ENCODE results near the gene ERGIC1. TPM values are rescaled to one million over a fixed set of nuclear protein-coding genes. Genes with fewer than 3 reads are reported as not detected.

The ERGIC1 gene
- total and polyA plus RNA-seq, 10 of the 15 experiments (the other 5 are each of a cell fraction or from before 2014, with no cell fraction given), result 8.8 to 104 (median 76.3) TPM

DNA sequence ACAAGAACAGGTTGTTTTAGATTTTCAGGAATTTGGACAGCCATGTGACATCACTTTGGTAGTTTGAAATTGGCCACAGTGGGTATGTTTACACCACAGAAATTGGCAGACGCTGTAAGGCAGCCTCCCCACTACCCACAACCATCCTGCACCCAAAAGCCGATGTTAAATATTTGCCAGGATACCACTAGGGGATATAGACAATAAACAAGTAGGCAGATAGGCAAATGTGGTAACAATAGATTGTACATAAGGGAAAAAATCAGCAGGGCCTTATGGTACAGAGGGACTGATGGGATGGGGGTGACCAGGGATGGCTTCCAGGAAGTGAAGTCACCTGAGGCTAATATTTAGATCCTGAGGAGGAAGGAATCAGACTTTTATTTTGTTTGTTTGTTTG lies 31.9 kb upstream of the ERGIC1 start:
- ChIA-PET SMC1A (ENCODE audit: uncharacterized antibody, unreplicated experiment) (no interaction called here), RAD21 (ENCODE audit: unreplicated experiment) (no interaction called here), POLR2A (no interaction called here), CTCF (no interaction called here)
- in situ Hi-C loops (cut with MboI), result no loop called here
- Histone ChIP-seq H3K36me3 (ENCODE audit: control insufficient read depth in 2 of 2, insufficient read depth in 2 of 2, low read length in 1 of 2) (no peaks in the 10 kb centered on the region), H3K79me2 (ENCODE audit: control insufficient read depth, insufficient read depth, low read length) (no peaks in the 10 kb centered on the region), H2AFZ (ENCODE audit: control insufficient read depth, low read depth, low read length) (no peak overlapping the region), H3K9me3 (replicated peaks; ENCODE audit: control insufficient read depth, insufficient read depth, low read length) (no peaks in the 10 kb centered on the region), H3K4me2 (ENCODE audit: control insufficient read depth, insufficient read depth) (no peak overlapping the region), H3K4me1 (ENCODE audit: control insufficient read depth, insufficient read depth, low read length) (peaks cover 9% of the 10 kb centered on the region), H3K9ac (ENCODE audit: control insufficient read depth, insufficient read depth, low read length) (no peak overlapping the region), H3K4me3 (no peak overlapping the region), H4K20me1 (ENCODE audit: control insufficient read depth, insufficient read depth) (no peaks in the 10 kb centered on the region), H3K27ac (ENCODE audit: control insufficient read depth, insufficient read depth) (no peak overlapping the region), H3K27me3 (replicated peaks in 1 of 2; ENCODE audit: control insufficient read depth in 2 of 2, insufficient read depth in 2 of 2, low read length in 1 of 2) (no peaks in the 10 kb centered on the region)
- TF ChIP-seq MYC (IDR thresholded peaks at IDR 0.05; ENCODE audit: insufficient read depth, insufficient read length, insufficient replicate concordance, low read length, severe bottlenecking), result no peak
- no peak for TF ChIP-seq EGR1 (IDR thresholded peaks at IDR 0.05; ENCODE audit: borderline replicate concordance in 1 of 2, low read depth in 2 of 2, low read length in 2 of 2)
- TF ChIP-seq SREBF2 (IDR thresholded peaks at IDR 0.05; ENCODE audit: low read length), result no peak
- no peak for TF ChIP-seq ZSCAN29 (IDR thresholded peaks at IDR 0.05)
- TF ChIP-seq PML (IDR thresholded peaks at IDR 0.05; ENCODE audit: low read length), result no peak
- TF ChIP-seq, protein P1, sequence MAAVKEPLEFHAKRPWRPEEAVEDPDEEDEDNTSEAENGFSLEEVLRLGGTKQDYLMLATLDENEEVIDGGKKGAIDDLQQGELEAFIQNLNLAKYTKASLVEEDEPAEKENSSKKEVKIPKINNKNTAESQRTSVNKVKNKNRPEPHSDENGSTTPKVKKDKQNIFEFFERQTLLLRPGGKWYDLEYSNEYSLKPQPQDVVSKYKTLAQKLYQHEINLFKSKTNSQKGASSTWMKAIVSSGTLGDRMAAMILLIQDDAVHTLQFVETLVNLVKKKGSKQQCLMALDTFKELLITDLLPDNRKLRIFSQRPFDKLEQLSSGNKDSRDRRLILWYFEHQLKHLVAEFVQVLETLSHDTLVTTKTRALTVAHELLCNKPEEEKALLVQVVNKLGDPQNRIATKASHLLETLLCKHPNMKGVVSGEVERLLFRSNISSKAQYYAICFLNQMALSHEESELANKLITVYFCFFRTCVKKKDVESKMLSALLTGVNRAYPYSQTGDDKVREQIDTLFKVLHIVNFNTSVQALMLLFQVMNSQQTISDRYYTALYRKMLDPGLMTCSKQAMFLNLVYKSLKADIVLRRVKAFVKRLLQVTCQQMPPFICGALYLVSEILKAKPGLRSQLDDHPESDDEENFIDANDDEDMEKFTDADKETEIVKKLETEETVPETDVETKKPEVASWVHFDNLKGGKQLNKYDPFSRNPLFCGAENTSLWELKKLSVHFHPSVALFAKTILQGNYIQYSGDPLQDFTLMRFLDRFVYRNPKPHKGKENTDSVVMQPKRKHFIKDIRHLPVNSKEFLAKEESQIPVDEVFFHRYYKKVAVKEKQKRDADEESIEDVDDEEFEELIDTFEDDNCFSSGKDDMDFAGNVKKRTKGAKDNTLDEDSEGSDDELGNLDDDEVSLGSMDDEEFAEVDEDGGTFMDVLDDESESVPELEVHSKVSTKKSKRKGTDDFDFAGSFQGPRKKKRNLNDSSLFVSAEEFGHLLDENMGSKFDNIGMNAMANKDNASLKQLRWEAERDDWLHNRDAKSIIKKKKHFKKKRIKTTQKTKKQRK (IDR thresholded peaks at IDR 0.05; ENCODE audit: low read depth, low read length), result no peak
- TF ChIP-seq YY1 (IDR thresholded peaks at IDR 0.05; ENCODE audit: low read depth, low read length), result no peak
- no peak for TF ChIP-seq EP300 (IDR thresholded peaks at IDR 0.05; ENCODE audit: borderline replicate concordance in 1 of 2, control insufficient read depth in 1 of 2, low read depth in 2 of 2, low read length in 2 of 2)
- TF ChIP-seq, protein P2, sequence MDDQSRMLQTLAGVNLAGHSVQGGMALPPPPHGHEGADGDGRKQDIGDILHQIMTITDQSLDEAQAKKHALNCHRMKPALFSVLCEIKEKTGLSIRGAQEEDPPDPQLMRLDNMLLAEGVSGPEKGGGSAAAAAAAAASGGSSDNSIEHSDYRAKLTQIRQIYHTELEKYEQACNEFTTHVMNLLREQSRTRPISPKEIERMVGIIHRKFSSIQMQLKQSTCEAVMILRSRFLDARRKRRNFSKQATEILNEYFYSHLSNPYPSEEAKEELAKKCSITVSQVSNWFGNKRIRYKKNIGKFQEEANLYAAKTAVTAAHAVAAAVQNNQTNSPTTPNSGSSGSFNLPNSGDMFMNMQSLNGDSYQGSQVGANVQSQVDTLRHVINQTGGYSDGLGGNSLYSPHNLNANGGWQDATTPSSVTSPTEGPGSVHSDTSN (IDR thresholded peaks at IDR 0.05; ENCODE audit: insufficient replicate concordance, low read depth, low read length), result no peak
- WGBS (ENCODE audit: insufficient coverage, insufficient replicate concordance, low lambda C conversion rate, missing lambda C conversion rate), result 98% methylated on average over 2 of the region's 2 CpGs
- intact Hi-C loops (cut with micrococcal nuclease; ENCODE audit: unreplicated experiment), result no loop called here
- FAIRE-seq (no peak), DNase-seq (ENCODE audit: low read depth, low spot score) (no peak), ATAC-seq (no peak)
- BruUV-seq (replicated peaks), result no TSS peak
